SU-DHL-6 (cell line): ENCODE measurements around the gene PNMA1.

Source experiments
- H2AFZ ChIP-seq: fragments of 200-600 bp; sonication (generic); 2 replicates; pipeline ENCODE4 v1.6.1; 2014; ENCODE audit warnings: low read depth, mild to moderate bottlenecking, moderate library complexity, mixed read lengths, antibody characterized with exemption, low read length; ENCODE audit not compliant: severe bottlenecking
- H3F3A ChIP-seq: fragments of 200-600 bp; shearing (Covaris generic); 2 replicates; pipeline ENCODE4 v1.6.0; 2016; ENCODE audit warnings: antibody characterized with exemption, mild to moderate bottlenecking; ENCODE audit not compliant: insufficient read depth
- H3K27ac ChIP-seq: fragments of 200-600 bp; sonication (generic); 2 replicates; pipeline ENCODE4 v1.5.1; 2016; ENCODE audit warnings: low read depth, mild to moderate bottlenecking, low read length, moderate library complexity, mixed read lengths
- H3K27me3 ChIP-seq: fragments of 200-600 bp; sonication (generic), shearing (Covaris generic); 2 replicates; pipeline ENCODE4 v1.6.0; 2014; ENCODE audit warnings: mild to moderate bottlenecking, low read length
- H3K36me3 ChIP-seq: fragments of 200-600 bp; sonication (generic); 2 replicates; pipeline ENCODE4 v1.6.1; 2014; ENCODE audit warnings: mild to moderate bottlenecking, low read length, mixed read lengths
- H3K4me2 ChIP-seq: fragments of 300-600, 200-600 bp; shearing (Covaris generic), sonication (generic); 2 replicates; pipeline ENCODE4 v1.6.0; 2014; ENCODE audit warnings: low read length, low read depth, mild to moderate bottlenecking; ENCODE audit not compliant: poor library complexity, severe bottlenecking
- H3K4me3 ChIP-seq: fragments of 200-600 bp; sonication (generic); 2 replicates; pipeline ENCODE4 v1.5.1; 2014; ENCODE audit warnings: antibody characterized with exemption, low read length, mild to moderate bottlenecking, mixed read lengths; ENCODE audit not compliant: insufficient read depth, poor library complexity, severe bottlenecking
- H3K79me2 ChIP-seq: fragments of 200-600 bp; sonication (generic); 2 replicates; pipeline ENCODE4 v1.6.1; 2014; ENCODE audit warnings: mild to moderate bottlenecking, low read length, moderate library complexity; ENCODE audit not compliant: insufficient read depth
- H3K9ac ChIP-seq: fragments of 200-600 bp; sonication (generic); 2 replicates; pipeline ENCODE4 v1.7.0; 2014; ENCODE audit warnings: mild to moderate bottlenecking, low read length
- H3K9me2 ChIP-seq: fragments of 200-600 bp; sonication (generic); replicated peaks from 2 replicates; pipeline ENCODE4 v1.6.1; 2014; ENCODE audit warnings: low read length; ENCODE audit not compliant: insufficient read depth
- H3K9me3 ChIP-seq: fragments of 200-600 bp; sonication (generic); 2 replicates; pipeline ENCODE4 v1.6.1; 2014; ENCODE audit warnings: low read length, mixed read lengths; ENCODE audit not compliant: insufficient read depth
- H4K20me1 ChIP-seq: fragments of 200-600 bp; sonication (generic); 2 replicates; pipeline ENCODE4 v1.6.1; 2014; ENCODE audit warnings: low read depth, mild to moderate bottlenecking, antibody characterized with exemption, low read length, moderate library complexity, mixed read lengths
- CTCF ChIP-seq: fragments of 200-600 bp; sonication (generic); IDR thresholded peaks from one replicate; pipeline ENCODE4 v1.5.1; 2017; ENCODE audit warnings: antibody characterized with exemption, mild to moderate bottlenecking, low read length, moderate library complexity; ENCODE audit not compliant: insufficient read depth, poor library complexity, severe bottlenecking
- EZH2phosphoT487 ChIP-seq: fragments of 200-600 bp; sonication (generic), shearing (Covaris generic); conservative IDR thresholded peaks from 2 replicates; pipeline ENCODE4 v1.6.1; 2018; ENCODE audit warnings: mild to moderate bottlenecking, antibody characterized with exemption, low read length, moderate library complexity, mixed read lengths

Gene PNMA1

DNA sequence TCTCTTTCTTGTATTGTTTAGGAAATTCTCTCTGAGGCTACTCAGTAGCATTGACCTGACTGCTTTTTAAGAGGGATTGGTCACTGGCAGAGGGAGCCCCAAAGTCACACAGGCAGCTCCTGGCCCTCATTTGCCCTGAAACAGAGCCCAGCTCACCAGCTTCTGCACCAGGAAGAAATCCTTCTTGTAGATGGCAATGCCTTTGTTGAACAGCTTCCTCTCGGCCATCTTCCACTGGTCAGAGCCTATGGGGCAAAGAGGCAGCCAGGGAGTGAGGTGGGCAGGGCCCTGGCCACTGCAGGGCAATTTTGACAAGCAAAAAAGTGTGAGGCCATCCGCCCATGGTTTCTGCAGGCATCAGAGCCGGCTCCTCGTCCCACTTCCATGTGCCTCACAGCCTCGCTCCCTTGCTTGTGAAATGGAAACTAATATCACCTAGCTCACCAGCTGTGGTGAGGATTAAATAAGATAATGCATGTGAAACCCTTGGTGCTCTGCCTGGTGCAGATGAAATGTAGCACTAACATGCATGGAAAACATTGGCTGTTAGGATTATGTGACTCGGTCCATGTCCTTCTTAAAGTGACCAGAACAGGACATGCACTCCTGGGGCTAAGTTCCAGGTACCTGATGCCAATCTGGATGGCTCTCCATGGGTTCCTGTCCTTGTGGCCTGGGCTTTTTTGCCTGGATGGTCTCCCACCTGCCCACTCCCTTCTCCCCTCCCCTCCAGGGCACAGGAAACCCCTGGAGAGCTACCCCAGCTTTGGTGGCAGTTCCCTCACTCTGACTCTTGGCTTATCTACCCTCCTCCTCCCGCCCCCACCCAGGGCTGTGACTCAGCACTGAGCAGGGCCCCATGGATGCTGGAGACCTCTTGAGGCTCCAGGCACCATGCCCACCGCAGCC is 11.2 kb upstream of the PNMA1 start:
- no peak overlapping the region for H3K9ac ChIP-seq
- TF ChIP-seq EZH2phosphoT487 (no peak), CTCF (no peak)
- no peak overlapping the region for H3K4me3 ChIP-seq
- H3K4me2 ChIP-seq, result no peak overlapping the region
- H3K79me2 ChIP-seq, result peaks cover 4% of the 10 kb centered on the region; the same call in 1 of the 2 replicates
- peaks cover 52% of the 10 kb centered on the region for H3K36me3 ChIP-seq
- H3F3A ChIP-seq, result peaks cover 7% of the 10 kb centered on the region; the same call in 1 of the 2 replicates
- H3K9me2 ChIP-seq, result no peaks in the 10 kb centered on the region
- H3K9me3 ChIP-seq, result no peaks in the 10 kb centered on the region
- no peak overlapping the region for H3K27ac ChIP-seq
- no peak overlapping the region for H2AFZ ChIP-seq
- H3K27me3 ChIP-seq, result no peaks in the 10 kb centered on the region
- no peaks in the 10 kb centered on the region; the same call in 1 of the 2 replicates for H4K20me1 ChIP-seq

- Histone ChIP-seq H3K36me3 (peaks cover 47% of the 10 kb centered on the region), H3K79me2 (peaks cover 4% of the 10 kb centered on the region; the same call in 1 of the 2 replicates), H3K9me2 (no peaks in the 10 kb centered on the region), H3F3A (peaks cover 3% of the 10 kb centered on the region; the same call in 1 of the 2 replicates), H3K9ac (no peak overlapping the region), H4K20me1 (no peaks in the 10 kb centered on the region; the same call in 1 of the 2 replicates), H3K27ac (no peak overlapping the region), H3K9me3 (no peaks in the 10 kb centered on the region), H3K27me3 (no peaks in the 10 kb centered on the region), H3K4me2 (no peak overlapping the region), H3K4me3 (no peak overlapping the region), H2AFZ (no peak overlapping the region)
- TF ChIP-seq CTCF, result no peak
- TF ChIP-seq EZH2phosphoT487, result no peak
These were observed 10.5 kb upstream of the PNMA1 start for GRCh38 chr14:73724696-73725095.

DNA sequence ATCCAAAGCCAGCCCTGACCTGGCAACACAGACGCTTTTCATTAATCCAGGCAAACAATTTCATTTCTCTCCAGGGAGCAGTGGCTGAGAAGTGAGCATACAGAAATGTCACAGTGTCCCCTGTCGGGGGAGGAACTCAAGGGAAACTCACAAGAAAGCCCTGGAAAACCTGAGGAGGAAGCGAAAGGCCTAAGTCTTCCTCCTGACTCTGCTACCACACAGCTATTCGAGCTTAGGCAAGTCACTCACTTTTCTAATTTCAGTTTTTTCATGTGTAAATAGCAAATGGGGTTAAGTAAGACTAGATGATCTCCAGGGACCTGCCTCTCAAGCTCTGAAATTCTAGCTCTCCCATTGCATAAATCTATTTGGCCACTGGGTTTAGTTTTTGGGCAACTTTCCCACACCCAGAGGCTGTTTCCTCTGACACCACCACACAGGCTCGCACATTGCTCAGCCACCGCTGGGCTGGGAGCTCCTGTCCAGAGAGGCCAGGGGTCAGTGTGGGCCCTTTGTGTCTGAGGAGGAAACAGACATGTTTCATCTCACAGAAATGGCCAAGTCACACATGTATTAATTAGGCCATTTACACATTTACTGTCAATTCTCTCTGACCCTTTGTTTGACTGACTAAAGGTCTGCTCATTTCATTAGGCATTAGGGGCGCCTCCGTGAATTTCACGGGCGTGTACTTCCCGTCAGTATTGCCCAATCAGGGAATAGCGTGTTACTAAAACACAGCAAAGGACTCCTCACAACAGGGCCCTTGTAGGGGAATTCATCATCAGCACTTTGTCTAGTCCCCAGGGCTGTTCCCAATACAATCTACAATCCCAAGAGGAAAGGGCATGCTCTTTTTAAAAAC is 9.8 kb upstream of the PNMA1 start:
- Histone ChIP-seq H3K9me2 (no peaks in the 10 kb centered on the region), H4K20me1 (no peaks in the 10 kb centered on the region; the same call in 1 of the 2 replicates), H3F3A (peaks cover 2% of the 10 kb centered on the region; the same call in 1 of the 2 replicates), H3K4me2 (no peak overlapping the region), H3K79me2 (peaks cover 4% of the 10 kb centered on the region; the same call in 1 of the 2 replicates), H3K27ac (no peak overlapping the region), H3K9me3 (no peaks in the 10 kb centered on the region), H3K36me3 (peaks cover 42% of the 10 kb centered on the region), H2AFZ (no peak overlapping the region), H3K9ac (no peak overlapping the region), H3K27me3 (no peaks in the 10 kb centered on the region), H3K4me3 (no peak overlapping the region)
- TF ChIP-seq CTCF (no peak), EZH2phosphoT487 (no peak)
